MG63 (cell line): ENCODE measurements around the gene TRIM46. TPM values are rescaled to one million over a fixed set of nuclear protein-coding genes. Genes with fewer than 3 reads are reported as not detected.
"Not testable (repeated sequence)": the region's sequence is repeated elsewhere in the genome, so short reads cannot be mapped to it uniquely, and the experiment has no call there.

ENCODE experiments used
- DNase-seq: peaks from one replicate; pipeline ENCODE4 v3.0.0-alpha.2; 2020
- H3K27me3 ChIP-seq: fragments of 250-450 bp; sonication (Bioruptor Pico); 2 replicates; pipeline ENCODE4 v1.5.1; 2020; ENCODE audit warnings: mild to moderate bottlenecking, moderate library complexity
- H3K36me3 ChIP-seq: fragments of 250-450 bp; sonication (Bioruptor Pico); 2 replicates; pipeline ENCODE4 v1.5.1; 2020; ENCODE audit warnings: mild to moderate bottlenecking, moderate library complexity
- H3K4me3 ChIP-seq: fragments of 250-450 bp; sonication (Bioruptor Pico); 2 replicates; pipeline ENCODE4 v1.5.1; 2020; ENCODE audit warnings: mild to moderate bottlenecking, moderate library complexity
- H3K9me3 ChIP-seq: fragments of 250-450 bp; sonication (Bioruptor Pico); 2 replicates; pipeline ENCODE4 v1.5.1; 2020; ENCODE audit warnings: mild to moderate bottlenecking, moderate library complexity
- total RNA-seq: library from RNA; depleted of rRNA; stranded (reverse); fragments of >200 nt; shearing (Covaris generic); gene quantifications from 2 replicates; pipeline ENCODE4 v1.2.3, GENCODE V29; 2014; ENCODE audit warnings: low replicate concordance

TRIM46 gene
- total RNA-seq, 1 experiment from 2014 or later = not detected

DNA sequence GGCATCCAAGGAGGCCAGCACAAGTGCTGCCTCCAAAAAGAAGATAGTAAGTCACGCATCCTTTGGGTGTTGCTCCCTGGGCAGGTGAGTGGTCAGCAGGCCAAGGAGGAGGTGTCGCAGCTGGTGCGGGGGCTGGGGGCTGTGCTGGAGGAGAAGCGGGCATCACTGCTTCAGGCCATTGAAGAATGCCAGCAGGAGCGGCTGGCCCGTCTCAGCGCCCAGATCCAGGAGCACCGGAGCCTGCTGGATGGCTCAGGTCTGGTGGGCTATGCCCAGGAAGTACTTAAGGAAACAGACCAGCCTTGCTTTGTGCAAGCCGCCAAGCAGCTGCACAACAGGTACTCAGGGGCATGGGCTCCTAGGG is 4.3 kb downstream of the TRIM46 start:
- peaks cover 2% of the 10 kb centered on the region; the same call in 1 of the 2 replicates for H3K36me3 ChIP-seq
- DNase-seq = no peak
- H3K27me3 ChIP-seq = no peaks in the 10 kb centered on the region
- H3K9me3 ChIP-seq = no peaks in the 10 kb centered on the region
- H3K4me3 ChIP-seq = no peak overlapping the region

- H3K4me3 ChIP-seq = no peak overlapping the region
- H3K9me3 ChIP-seq = no peaks in the 10 kb centered on the region
- no peaks in the 10 kb centered on the region for H3K36me3 ChIP-seq
- DNase-seq = no peak
- H3K27me3 ChIP-seq = no peaks in the 10 kb centered on the region
These were observed 4.9 kb downstream of the TRIM46 start for GRCh38 chr1:155178441-155179111.

GRCh38 chr1:155179112-155180031 is 5.7 kb downstream of the TRIM46 start:
- Histone ChIP-seq H3K4me3 (no peak overlapping the region), H3K27me3 (no peaks in the 10 kb centered on the region), H3K36me3 (no peaks in the 10 kb centered on the region), H3K9me3 (no peaks in the 10 kb centered on the region)
- DNase-seq = no peak

GRCh38 chr1:155181371-155182051 is 7.9 kb downstream of the TRIM46 start:
- no peaks in the 10 kb centered on the region for H3K27me3 ChIP-seq
- DNase-seq = no peak
- no peak overlapping the region for H3K4me3 ChIP-seq
- no peaks in the 10 kb centered on the region for H3K36me3 ChIP-seq
- H3K9me3 ChIP-seq = no peaks in the 10 kb centered on the region

DNA sequence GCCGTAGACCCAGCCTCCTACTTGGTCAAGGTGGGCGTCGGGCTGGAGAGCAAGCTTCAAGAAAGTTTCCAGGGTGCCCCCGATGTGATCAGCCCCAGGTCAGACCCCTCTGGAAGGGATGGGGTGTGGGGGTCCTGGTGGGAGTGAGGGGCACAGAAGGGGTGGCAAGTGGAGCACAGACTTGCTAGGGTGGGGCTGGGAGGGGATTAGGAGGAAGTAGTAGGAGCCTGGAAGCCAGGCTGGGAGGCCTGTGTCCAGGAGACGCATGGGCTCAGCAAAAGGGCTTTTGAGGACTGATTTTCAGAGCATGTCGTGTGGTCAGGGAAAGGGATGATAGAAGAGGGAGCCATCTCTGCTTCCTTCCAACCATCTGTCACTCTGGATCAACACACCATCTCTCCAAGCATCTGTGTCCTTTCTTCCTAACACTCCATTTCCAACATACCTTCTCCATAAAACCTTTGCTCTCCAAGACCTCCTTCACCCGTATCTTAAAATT is 8.5 kb downstream of the TRIM46 start:
- no peaks in the 10 kb centered on the region for H3K27me3 ChIP-seq
- no peaks in the 10 kb centered on the region for H3K9me3 ChIP-seq
- DNase-seq = no peak
- no peaks in the 10 kb centered on the region for H3K36me3 ChIP-seq
- no peak overlapping the region for H3K4me3 ChIP-seq

DNA sequence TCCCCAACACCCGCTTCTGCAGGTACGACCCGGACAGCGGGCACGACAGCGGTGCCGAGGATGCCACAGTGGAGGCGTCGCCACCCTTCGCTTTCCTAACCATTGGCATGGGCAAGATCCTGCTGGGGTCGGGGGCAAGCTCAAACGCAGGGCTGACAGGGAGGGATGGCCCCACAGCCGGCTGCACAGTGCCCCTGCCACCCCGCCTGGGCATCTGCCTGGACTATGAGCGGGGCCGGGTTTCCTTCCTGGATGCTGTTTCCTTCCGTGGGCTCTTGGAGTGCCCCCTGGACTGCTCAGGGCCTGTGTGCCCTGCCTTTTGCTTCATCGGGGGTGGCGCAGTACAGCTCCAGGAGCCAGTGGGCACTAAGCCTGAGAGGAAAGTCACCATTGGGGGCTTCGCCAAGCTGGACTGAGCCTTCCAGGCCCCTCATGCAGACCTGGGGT is 10.1 kb downstream of the TRIM46 start:
- H3K9me3 ChIP-seq = no peaks in the 10 kb centered on the region
- no peak for DNase-seq
- H3K36me3 ChIP-seq = no peaks in the 10 kb centered on the region
- no peak overlapping the region for H3K4me3 ChIP-seq
- no peaks in the 10 kb centered on the region for H3K27me3 ChIP-seq

- Histone ChIP-seq H3K36me3 (no peaks in the 10 kb centered on the region), H3K9me3 (no peaks in the 10 kb centered on the region), H3K27me3 (no peaks in the 10 kb centered on the region), H3K4me3 (no peak overlapping the region)
- DNase-seq = no peak
These were observed 10.7 kb downstream of the TRIM46 start for GRCh38 chr1:155184351-155184811.

GRCh38 chr1:155184835-155185782 is 11.5 kb downstream of the TRIM46 start:
- Histone ChIP-seq H3K36me3 (no peaks in the 10 kb centered on the region), H3K27me3 (no peaks in the 10 kb centered on the region), H3K4me3 (no peak overlapping the region), H3K9me3 (no peaks in the 10 kb centered on the region)
- DNase-seq = no peak

GRCh38 chr1:155185783-155186066 is 12.1 kb downstream of the TRIM46 start:
- Histone ChIP-seq H3K4me3 (no peak overlapping the region), H3K36me3 (no peaks in the 10 kb centered on the region), H3K9me3 (no peaks in the 10 kb centered on the region), H3K27me3 (no peaks in the 10 kb centered on the region)
- DNase-seq = no peak

DNA sequence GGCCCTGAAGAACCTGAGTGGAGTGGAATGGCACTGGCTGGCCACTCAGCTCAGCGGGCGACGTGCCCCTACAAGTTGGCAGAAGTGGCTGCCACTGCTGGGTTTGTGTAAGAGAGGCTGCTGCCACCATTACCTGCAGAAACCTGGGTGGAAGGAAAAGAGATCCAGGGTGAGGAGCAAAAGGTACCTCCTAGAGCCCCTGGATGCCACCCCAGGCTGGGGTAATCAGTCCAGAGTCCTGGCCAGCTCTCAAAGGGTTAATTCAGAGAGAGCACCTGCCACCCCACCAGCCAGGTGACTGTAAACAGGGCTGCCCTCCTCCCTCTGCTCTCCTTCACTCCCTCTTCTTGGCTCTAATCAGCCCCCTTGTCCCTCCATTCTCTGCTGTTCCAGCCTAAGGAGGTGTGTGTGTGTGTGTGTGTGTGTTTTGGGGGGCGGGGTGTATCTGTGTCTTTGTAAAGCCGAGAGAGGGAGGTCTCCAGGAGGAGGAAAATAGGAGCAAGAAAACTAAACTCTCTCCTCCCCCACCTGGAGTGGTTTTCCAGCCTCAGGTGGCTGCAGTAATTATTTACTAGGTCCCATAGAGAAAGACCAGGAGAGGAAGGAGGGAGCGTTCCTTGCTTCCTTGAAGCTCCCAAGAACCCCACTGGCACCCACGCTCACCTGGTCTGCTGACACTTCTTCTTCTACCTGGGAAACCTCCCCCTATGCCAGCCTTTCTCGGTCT is 12.6 kb downstream of the TRIM46 start:
- no peaks in the 10 kb centered on the region for H3K36me3 ChIP-seq

DNA sequence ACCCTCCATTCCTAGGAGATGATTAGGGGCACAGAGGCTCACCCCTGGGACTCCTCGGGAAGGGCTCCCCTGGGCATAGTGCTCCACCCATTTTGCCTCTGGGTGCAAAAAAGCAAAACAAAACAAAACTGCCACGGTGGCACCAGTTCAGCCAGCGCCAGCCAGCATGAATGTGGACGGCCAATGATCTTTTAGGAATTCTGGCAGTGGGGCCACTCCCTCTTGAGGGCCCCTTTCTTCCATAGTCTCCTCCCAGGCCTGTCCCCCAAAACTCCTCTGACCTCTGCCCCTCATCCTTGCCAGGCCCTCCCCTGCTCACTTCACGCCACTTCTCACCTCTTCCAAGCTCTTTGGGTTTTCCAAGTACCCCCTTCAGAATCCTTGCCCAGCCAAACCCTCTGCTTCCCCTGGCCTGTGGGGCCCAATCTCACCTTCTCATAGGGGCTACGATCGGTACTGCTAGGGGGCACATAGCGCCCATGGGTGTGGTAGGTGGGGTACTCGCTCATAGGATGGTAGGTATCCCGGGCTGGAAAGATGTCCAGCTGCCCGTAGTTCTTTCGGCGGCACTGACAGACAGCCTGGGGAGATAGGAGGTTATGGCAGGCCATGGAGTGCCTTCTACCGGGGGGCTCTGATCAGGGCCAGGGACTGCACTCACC is 13.3 kb downstream of the TRIM46 start:
- no peaks in the 10 kb centered on the region for H3K9me3 ChIP-seq
- no peak for DNase-seq
- no peaks in the 10 kb centered on the region for H3K36me3 ChIP-seq
- H3K4me3 ChIP-seq = no peak overlapping the region
- H3K27me3 ChIP-seq = no peaks in the 10 kb centered on the region

More for the DNA sequence above, 12.6 kb downstream of the TRIM46 start:
- H3K27me3 ChIP-seq = no peaks in the 10 kb centered on the region
- no peaks in the 10 kb centered on the region for H3K9me3 ChIP-seq
- H3K4me3 ChIP-seq = no peak overlapping the region
- no peak for DNase-seq

- no peaks in the 10 kb centered on the region for H3K36me3 ChIP-seq
- H3K27me3 ChIP-seq = no peaks in the 10 kb centered on the region
- no peak overlapping the region for H3K4me3 ChIP-seq
- DNase-seq = no peak
- no peaks in the 10 kb centered on the region for H3K9me3 ChIP-seq
These were observed 13.8 kb downstream of the TRIM46 start for GRCh38 chr1:155187456-155187891.

DNA sequence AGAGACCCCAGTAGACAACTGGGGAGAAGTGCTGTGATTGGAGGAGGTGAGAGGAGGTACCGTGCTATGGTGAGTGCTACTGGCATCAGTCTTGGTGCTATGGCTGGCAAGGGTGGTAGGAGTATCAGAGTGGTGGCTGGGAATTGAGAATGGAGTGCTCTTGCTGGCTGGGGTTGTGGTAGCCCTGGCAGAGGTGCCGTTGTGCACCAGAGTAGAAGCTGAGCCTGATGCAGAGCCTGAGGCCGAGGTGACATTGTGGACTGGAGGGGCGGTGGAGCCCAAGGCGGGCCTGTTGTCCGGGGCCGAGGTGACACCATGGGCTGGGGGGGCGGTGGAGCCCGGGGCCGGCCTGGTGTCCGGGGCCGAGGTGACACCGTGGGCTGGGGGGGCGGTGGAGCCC is 14.6 kb downstream of the TRIM46 start:
- H3K36me3 ChIP-seq = no peaks in the 10 kb centered on the region
- H3K27me3 ChIP-seq = no peaks in the 10 kb centered on the region
- DNase-seq = no peak
- no peak overlapping the region for H3K4me3 ChIP-seq
- no peaks in the 10 kb centered on the region for H3K9me3 ChIP-seq

DNA sequence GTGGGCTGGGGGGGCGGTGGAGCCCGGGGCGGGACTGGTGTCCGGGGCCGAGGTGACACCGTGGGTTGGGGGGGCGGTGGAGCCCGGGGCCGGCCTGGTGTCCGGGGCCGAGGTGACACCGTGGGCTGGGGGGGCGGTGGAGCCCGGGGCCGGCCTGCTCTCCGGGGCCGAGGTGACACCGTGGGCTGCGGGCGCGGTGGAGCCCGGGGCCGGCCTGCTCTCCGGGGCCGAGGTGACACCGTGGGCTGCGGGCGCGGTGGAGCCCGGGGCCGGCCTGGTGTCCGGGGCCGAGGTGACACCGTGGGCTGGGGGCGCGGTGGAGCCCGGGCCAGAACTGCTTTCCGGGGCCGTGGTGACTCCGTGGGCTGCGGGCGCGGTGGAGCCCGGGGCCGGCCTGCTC is 16.3 kb downstream of the TRIM46 start:
- H3K4me3 ChIP-seq, H3K36me3 ChIP-seq, DNase-seq, H3K9me3 ChIP-seq, H3K27me3 ChIP-seq: not testable (repeated sequence)

- no peak overlapping the region for H3K4me3 ChIP-seq
- H3K9me3 ChIP-seq = no peaks in the 10 kb centered on the region
- H3K36me3 ChIP-seq = no peaks in the 10 kb centered on the region
- no peaks in the 10 kb centered on the region for H3K27me3 ChIP-seq
- DNase-seq = no peak
These were observed 18.3 kb downstream of the TRIM46 start for GRCh38 chr1:155191904-155192303.
